HepG2 (cell line): ENCODE data around the gene OR10J5. TPM values are rescaled to one million over a fixed set of nuclear protein-coding genes. Genes with fewer than 3 reads are reported as not detected.

ENCODE experiments used
- ATAC-seq: fragments of 200-7000 bp; cut with Tn5 transposase; 3 replicates; pipeline ENCODE4 v1.9.1; 2020; ENCODE audit warnings: mild to moderate bottlenecking, moderate library complexity
- BruUV-seq: library from RNA; stranded (reverse); fragments of 400-500 nt; replicated peaks from 2 replicates; lab custom pipeline; 2021; lab: Mats Ljungman, UMichigan
- CTCF ChIA-PET: fragments of 300-600 bp; formaldehyde crosslinking; extraction: SDS; loops from one replicate; lab custom pipeline; 2021; ENCODE audit warnings: low total read pairs, inconsistent platforms, low intra/inter-chr PET ratio; lab: Yijun Ruan, JAX
- POLR2A ChIA-PET: fragments of 350-600 bp; sonication (Branson Sonifier 250); formaldehyde crosslinking; loops from one replicate; lab custom pipeline; 2020; ENCODE audit warnings: antibody characterized with exemption, inconsistent platforms; lab: Yijun Ruan, JAX
- DNase-seq: peaks from one replicate; pipeline ENCODE4 v3.0.0-alpha.2; 2015; ENCODE audit warnings: low spot score
- FAIRE-seq: peaks from 3 replicates; lab custom pipeline; 2011; peaks lifted over from hg19 to GRCh38; lab: Jason Lieb, UNC
- H2AFZ ChIP-seq: one replicate; pipeline ENCODE4 v1.6.1; 2011; ENCODE audit warnings: low read length, inconsistent platforms
- H3K27ac ChIP-seq: fragments of 300-600 bp; 3 replicates; pipeline ENCODE4 v1.8.0; 2011; ENCODE audit warnings: mixed run types, mild to moderate bottlenecking, mixed read lengths, low read length, inconsistent platforms; ENCODE audit not compliant: insufficient read depth; ENCODE audit errors: extremely low read length
- H3K27me3 ChIP-seq, 2 experiments: fragments of 200-600 bp in 1 of 2; 2 replicates in 1 of 2; 3 replicates in 1 of 2; pipeline versions ENCODE4 v1.6.0 to v1.8.0; 2011; ENCODE audit warnings: low read length in 2 of 2, mild to moderate bottlenecking in 2 of 2, moderate library complexity in 2 of 2, inconsistent platforms in 1 of 2; ENCODE audit not compliant: insufficient read depth in 2 of 2, control insufficient read depth in 1 of 2
- H3K36me3 ChIP-seq, 2 experiments: fragments of 200-600 bp in 1 of 2; replicated peaks in 1 of 2; 2 replicates in 1 of 2; 3 replicates in 1 of 2; pipeline versions ENCODE4 v1.5.1 to v1.8.0; 2011; ENCODE audit warnings: low read length in 2 of 2, inconsistent platforms in 1 of 2; ENCODE audit not compliant: insufficient read depth in 2 of 2, control insufficient read depth in 1 of 2
- H3K4me1 ChIP-seq: 2 replicates; pipeline ENCODE4 v1.5.1; 2012; ENCODE audit warnings: low read length, inconsistent platforms; ENCODE audit not compliant: insufficient read depth
- H3K4me2 ChIP-seq: 2 replicates; pipeline ENCODE4 v1.6.0; 2011; ENCODE audit warnings: low read depth, low read length, inconsistent platforms
- H3K4me3 ChIP-seq, 3 experiments: fragments of 200-600 bp in 1 of 3; sonication (generic), shearing (Covaris generic) in 1 of 3; replicated peaks in 1 of 3; 2 replicates each; pipeline ENCODE4 v1.5.1; 2011 to 2016; ENCODE audit warnings: low read length in 3 of 3, inconsistent platforms in 2 of 3, low read depth in 2 of 3, mild to moderate bottlenecking in 2 of 3, control low read depth in 1 of 3, mixed read lengths in 1 of 3; ENCODE audit not compliant: insufficient read depth in 1 of 3
- H3K79me2 ChIP-seq: one replicate; pipeline ENCODE4 v1.6.1; 2011; ENCODE audit warnings: low read length, inconsistent platforms; ENCODE audit not compliant: insufficient read depth
- H3K9ac ChIP-seq: 2 replicates; pipeline ENCODE4 v1.6.0; 2011; ENCODE audit warnings: mild to moderate bottlenecking, low read depth, low read length, inconsistent platforms; ENCODE audit not compliant: insufficient read depth
- H3K9me3 ChIP-seq: 2 replicates; pipeline ENCODE4 v1.5.1; 2012; ENCODE audit warnings: mild to moderate bottlenecking, low read length
- H4K20me1 ChIP-seq: 2 replicates; pipeline ENCODE4 v1.6.0; 2011; ENCODE audit warnings: inconsistent platforms, mild to moderate bottlenecking, low read length, moderate library complexity; ENCODE audit not compliant: insufficient read depth
- RCOR2 ChIP-seq: IDR thresholded peaks from 2 replicates; pipeline ENCODE4 v1.6.1; 2016; ENCODE audit warnings: missing biosample characterization, missing genetic modification reagents
- TARDBP ChIP-seq: sonication (generic); formaldehyde crosslinking; IDR thresholded peaks from 2 replicates; pipeline ENCODE4 v1.8.0; 2022; ENCODE audit warnings: mild to moderate bottlenecking, missing genetic modification reagents
- ZBTB8A ChIP-seq: sonication (generic); formaldehyde crosslinking; IDR thresholded peaks from 2 replicates; pipeline ENCODE4 v1.4.0; 2020; ENCODE audit warnings: mild to moderate bottlenecking, low read depth, missing genetic modification reagents, borderline replicate concordance
- ZNF121 ChIP-seq: sonication (generic); formaldehyde crosslinking; IDR thresholded peaks from 2 replicates; pipeline ENCODE4 v1.5.0; 2020; ENCODE audit warnings: mild to moderate bottlenecking, missing genetic modification reagents
- ZNF224 ChIP-seq: sonication (generic); formaldehyde crosslinking; IDR thresholded peaks from 2 replicates; pipeline ENCODE4 v1.5.0; 2020; ENCODE audit warnings: mild to moderate bottlenecking, missing genetic modification reagents
- ZNF354B ChIP-seq: sonication (generic); formaldehyde crosslinking; IDR thresholded peaks from 2 replicates; pipeline ENCODE4 v1.8.0; 2022; ENCODE audit warnings: mild to moderate bottlenecking, missing genetic modification reagents
- ZNF460 ChIP-seq: sonication (generic); formaldehyde crosslinking; IDR thresholded peaks from 2 replicates; pipeline ENCODE4 v1.5.1; 2020; ENCODE audit warnings: missing genetic modification reagents, mild to moderate bottlenecking, borderline replicate concordance
- ZNF496 ChIP-seq: sonication (generic); formaldehyde crosslinking; IDR thresholded peaks from 2 replicates; pipeline ENCODE4 v1.8.1; 2023; ENCODE audit warnings: mild to moderate bottlenecking, moderate library complexity, missing genetic modification reagents; ENCODE audit not compliant: insufficient replicate concordance
- ZNF569 ChIP-seq: sonication (generic); formaldehyde crosslinking; IDR thresholded peaks from 2 replicates; pipeline ENCODE4 v1.5.0; 2020; ENCODE audit warnings: mild to moderate bottlenecking, missing genetic modification reagents, moderate library complexity, borderline replicate concordance
- ZNF746 ChIP-seq: sonication (generic); formaldehyde crosslinking; IDR thresholded peaks from 2 replicates; pipeline ENCODE4 v1.8.0; 2022; ENCODE audit warnings: mild to moderate bottlenecking, missing genetic modification reagents
- WGBS: methylation state at CpG from one replicate; pipeline ENCODE4 v1.1.6; 2017; ENCODE audit warnings: low lambda C conversion rate; 5-methylcytosine and 5-hydroxymethylcytosine counted together
- in situ Hi-C: cut with HindIII; loops from 2 replicates; pipeline ENCODE4 v1.10.0; 2017; ENCODE audit warnings: low pct_unique_long_range_greater_than_20kb; ENCODE audit not compliant: extremely low pct_ligation_motif_present
- intact Hi-C: fragments of 100-400 bp; cut with micrococcal nuclease; formaldehyde crosslinking; loops from one replicate; pipeline ENCODE4 v1.10.0; 2022; ENCODE audit not compliant: unreplicated experiment
- polyA plus RNA-seq, 8 experiments: library from polyadenylated mRNA; depleted of rRNA in 3 of 8; stranded (reverse) in 7 of 8; unstranded in 1 of 8; fragments of >200 nt; fragmentation: Illumina TruSeq in 4 of 8; extraction: Trizol in 4 of 8; gene quantifications; 2 replicates each; pipeline versions ENCODE4 v1.2.1 to v1.2.3, GENCODE V29; 2011 to 2016; ENCODE audit warnings: low read depth in 4 of 8, missing spikeins in 1 of 8, mixed read lengths in 1 of 8; ENCODE audit not compliant: insufficient read depth in 1 of 8
- total RNA-seq, 5 experiments: library from RNA; depleted of rRNA; stranded (reverse); fragments of >200 nt; fragmentation: Illumina TruSeq; extraction: Trizol; gene quantifications; 2 replicates each; pipeline ENCODE4 v1.2.3, GENCODE V29; 2016; ENCODE audit warnings: low read depth in 1 of 5
- TF ChIP-seq, protein P1 (sequence below): sonication (generic); formaldehyde crosslinking; IDR thresholded peaks from 2 replicates; pipeline ENCODE4 v1.5.1; 2020; ENCODE audit warnings: mild to moderate bottlenecking, missing genetic modification reagents, borderline replicate concordance
- TF ChIP-seq, protein P2 (sequence below): sonication (generic); formaldehyde crosslinking; IDR thresholded peaks from 2 replicates; pipeline ENCODE4 v1.8.1; 2023; ENCODE audit warnings: mild to moderate bottlenecking, moderate library complexity, missing genetic modification reagents
- TF ChIP-seq, protein P3 (sequence below): sonication (generic); formaldehyde crosslinking; IDR thresholded peaks from 2 replicates; pipeline ENCODE4 v1.5.1; 2020; ENCODE audit warnings: mild to moderate bottlenecking, moderate library complexity, missing genetic modification reagents

Gene OR10J5
- total and polyA plus RNA-seq, 2 of the 13 experiments (the other 11 are each of a cell fraction or from before 2014, with no cell fraction given) = not detected

DNA sequence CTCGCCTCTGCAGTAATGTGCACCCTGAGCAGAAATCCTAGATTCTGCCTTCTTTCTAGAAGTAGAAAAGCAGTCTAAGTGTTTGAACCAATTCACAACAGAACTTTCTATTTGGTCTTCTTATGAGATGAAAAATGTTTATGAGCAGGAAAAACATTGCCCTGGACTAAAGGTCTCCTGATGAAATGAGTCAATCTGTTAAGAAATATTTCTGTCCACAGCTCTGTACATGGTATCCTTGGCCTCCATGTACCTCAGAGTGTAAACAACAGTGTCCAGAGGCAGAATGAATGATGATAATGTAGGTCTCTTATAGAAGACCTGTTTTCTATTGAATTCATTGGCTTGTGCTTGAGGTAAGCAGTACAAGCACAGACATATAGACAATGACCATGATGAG, 45.6 kb upstream of the OR10J5 start:
- WGBS = 0% methylated on average over 1 of the region's 1 CpG
- ATAC-seq (no peak), DNase-seq (no peak), FAIRE-seq (no peak)
- Histone ChIP-seq H3K27me3 (no peaks in the 10 kb centered on the region), H3K27ac (no peak overlapping the region), H2AFZ (no peak overlapping the region), H3K9ac (no peak overlapping the region), H3K4me1 (no peaks in the 10 kb centered on the region), H4K20me1 (no peaks in the 10 kb centered on the region), H3K9me3 (peaks cover 7% of the 10 kb centered on the region; the same call in 1 of the 2 replicates), H3K36me3 (no peaks in the 10 kb centered on the region), H3K79me2 (no peaks in the 10 kb centered on the region), H3K4me3 (no peak overlapping the region), H3K4me2 (no peak overlapping the region)
- ChIA-PET CTCF (no interaction called here), POLR2A (no interaction called here)
- in situ Hi-C loops (no loop called here), intact Hi-C loops (no loop called here)
- BruUV-seq = no TSS peak
- TF ChIP-seq ZNF746 (CRISPR knock-in tag) (no peak), ZNF224 (CRISPR knock-in tag) (no peak), RCOR2 (CRISPR knock-in tag) (no peak), ZNF496 (no peak), ZNF121 (no peak), TARDBP (CRISPR knock-in tag) (no peak), ZNF354B (CRISPR knock-in tag) (no peak), ZBTB8A (CRISPR knock-in tag) (no peak), ZNF460 (no peak), ZNF569 (CRISPR knock-in tag) (no peak)
- TF ChIP-seq, protein P1, sequence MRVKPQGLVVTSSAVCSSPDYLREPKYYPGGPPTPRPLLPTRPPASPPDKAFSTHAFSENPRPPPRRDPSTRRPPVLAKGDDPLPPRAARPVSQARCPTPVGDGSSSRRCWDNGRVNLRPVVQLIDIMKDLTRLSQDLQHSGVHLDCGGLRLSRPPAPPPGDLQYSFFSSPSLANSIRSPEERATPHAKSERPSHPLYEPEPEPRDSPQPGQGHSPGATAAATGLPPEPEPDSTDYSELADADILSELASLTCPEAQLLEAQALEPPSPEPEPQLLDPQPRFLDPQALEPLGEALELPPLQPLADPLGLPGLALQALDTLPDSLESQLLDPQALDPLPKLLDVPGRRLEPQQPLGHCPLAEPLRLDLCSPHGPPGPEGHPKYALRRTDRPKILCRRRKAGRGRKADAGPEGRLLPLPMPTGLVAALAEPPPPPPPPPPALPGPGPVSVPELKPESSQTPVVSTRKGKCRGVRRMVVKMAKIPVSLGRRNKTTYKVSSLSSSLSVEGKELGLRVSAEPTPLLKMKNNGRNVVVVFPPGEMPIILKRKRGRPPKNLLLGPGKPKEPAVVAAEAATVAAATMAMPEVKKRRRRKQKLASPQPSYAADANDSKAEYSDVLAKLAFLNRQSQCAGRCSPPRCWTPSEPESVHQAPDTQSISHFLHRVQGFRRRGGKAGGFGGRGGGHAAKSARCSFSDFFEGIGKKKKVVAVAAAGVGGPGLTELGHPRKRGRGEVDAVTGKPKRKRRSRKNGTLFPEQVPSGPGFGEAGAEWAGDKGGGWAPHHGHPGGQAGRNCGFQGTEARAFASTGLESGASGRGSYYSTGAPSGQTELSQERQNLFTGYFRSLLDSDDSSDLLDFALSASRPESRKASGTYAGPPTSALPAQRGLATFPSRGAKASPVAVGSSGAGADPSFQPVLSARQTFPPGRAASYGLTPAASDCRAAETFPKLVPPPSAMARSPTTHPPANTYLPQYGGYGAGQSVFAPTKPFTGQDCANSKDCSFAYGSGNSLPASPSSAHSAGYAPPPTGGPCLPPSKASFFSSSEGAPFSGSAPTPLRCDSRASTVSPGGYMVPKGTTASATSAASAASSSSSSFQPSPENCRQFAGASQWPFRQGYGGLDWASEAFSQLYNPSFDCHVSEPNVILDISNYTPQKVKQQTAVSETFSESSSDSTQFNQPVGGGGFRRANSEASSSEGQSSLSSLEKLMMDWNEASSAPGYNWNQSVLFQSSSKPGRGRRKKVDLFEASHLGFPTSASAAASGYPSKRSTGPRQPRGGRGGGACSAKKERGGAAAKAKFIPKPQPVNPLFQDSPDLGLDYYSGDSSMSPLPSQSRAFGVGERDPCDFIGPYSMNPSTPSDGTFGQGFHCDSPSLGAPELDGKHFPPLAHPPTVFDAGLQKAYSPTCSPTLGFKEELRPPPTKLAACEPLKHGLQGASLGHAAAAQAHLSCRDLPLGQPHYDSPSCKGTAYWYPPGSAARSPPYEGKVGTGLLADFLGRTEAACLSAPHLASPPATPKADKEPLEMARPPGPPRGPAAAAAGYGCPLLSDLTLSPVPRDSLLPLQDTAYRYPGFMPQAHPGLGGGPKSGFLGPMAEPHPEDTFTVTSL (CRISPR knock-in tag) = no peak
- TF ChIP-seq, protein P2, sequence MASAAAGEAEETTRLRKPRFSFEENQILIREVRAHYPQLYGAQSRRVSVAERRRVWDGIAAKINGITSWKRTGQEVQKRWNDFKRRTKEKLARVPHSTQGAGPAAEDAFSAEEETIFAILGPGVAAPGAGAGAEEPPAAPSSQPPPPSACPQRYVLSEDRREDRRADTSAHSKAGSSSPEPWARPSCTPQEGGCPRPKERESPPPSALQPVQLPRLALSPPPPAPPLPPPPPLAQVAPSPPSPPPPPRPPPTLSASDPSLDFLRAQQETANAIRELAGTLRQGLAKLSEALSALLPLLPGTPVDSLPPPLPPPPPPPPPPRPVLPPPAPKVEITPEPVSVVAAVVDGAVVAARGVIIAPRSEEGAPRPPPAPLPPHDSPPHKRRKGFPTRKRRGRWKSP (CRISPR knock-in tag) = no peak
- TF ChIP-seq, protein P3, sequence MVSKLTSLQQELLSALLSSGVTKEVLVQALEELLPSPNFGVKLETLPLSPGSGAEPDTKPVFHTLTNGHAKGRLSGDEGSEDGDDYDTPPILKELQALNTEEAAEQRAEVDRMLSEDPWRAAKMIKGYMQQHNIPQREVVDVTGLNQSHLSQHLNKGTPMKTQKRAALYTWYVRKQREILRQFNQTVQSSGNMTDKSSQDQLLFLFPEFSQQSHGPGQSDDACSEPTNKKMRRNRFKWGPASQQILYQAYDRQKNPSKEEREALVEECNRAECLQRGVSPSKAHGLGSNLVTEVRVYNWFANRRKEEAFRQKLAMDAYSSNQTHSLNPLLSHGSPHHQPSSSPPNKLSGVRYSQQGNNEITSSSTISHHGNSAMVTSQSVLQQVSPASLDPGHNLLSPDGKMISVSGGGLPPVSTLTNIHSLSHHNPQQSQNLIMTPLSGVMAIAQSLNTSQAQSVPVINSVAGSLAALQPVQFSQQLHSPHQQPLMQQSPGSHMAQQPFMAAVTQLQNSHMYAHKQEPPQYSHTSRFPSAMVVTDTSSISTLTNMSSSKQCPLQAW (CRISPR knock-in tag) = no peak
